GM12874 (cell line): ENCODE data around the gene GOLT1A.

Experiments used
- CTCF ChIP-seq: IDR thresholded peaks from 2 replicates; pipeline ENCODE4 v1.5.1; 2011; ENCODE audit warnings: low read depth, mild to moderate bottlenecking, control low read depth, low read length, moderate library complexity; ENCODE audit not compliant: insufficient read depth

Gene GOLT1A

GRCh38 chr1:204171751-204172178 is 42.0 kb downstream of the GOLT1A start:
- no peak for TF ChIP-seq CTCF

- TF ChIP-seq CTCF = no peak
These were observed 43.2 kb downstream of the GOLT1A start for GRCh38 chr1:204170494-204171155.

- TF ChIP-seq CTCF = no peak
These were observed 43.9 kb downstream of the GOLT1A start for GRCh38 chr1:204169858-204170257.

- TF ChIP-seq CTCF = no peak
These were observed 46.1 kb downstream of the GOLT1A start for GRCh38 chr1:204167730-204168129.

GRCh38 chr1:204166219-204166618 is 47.6 kb downstream of the GOLT1A start, which contains the start of gene REN:
TSS of gene REN (minus strand) at chr1:204166337. CDS start at chr1:204166293, 44 bp downstream.
- no peak for TF ChIP-seq CTCF

- peak; percentile 98 for TF ChIP-seq CTCF
These were observed 51.2 kb downstream of the GOLT1A start for GRCh38 chr1:204162494-204163074.

GRCh38 chr1:204161609-204162493 is 51.9 kb downstream of the GOLT1A start:
- TF ChIP-seq CTCF = no peak
